Vagina (tissue), 2 donors: ENCODE results near the gene SRSF2.

Experiments
- CTCF ChIP-seq, 3 experiments: fragments of 450-650 bp in 2 of 3; fragments of 200-600 bp in 1 of 3; sonication (generic) in 1 of 3; IDR thresholded peaks; one replicate each; pipeline ENCODE4 v1.5.1; 2017 to 2019; ENCODE audit warnings: antibody characterized with exemption in 3 of 3, mild to moderate bottlenecking in 2 of 3, moderate library complexity in 2 of 3
- POLR2A ChIP-seq, 2 donors: fragments of 450-650 bp; IDR thresholded peaks; one replicate each; pipeline ENCODE4 v1.6.1; 2017; ENCODE audit warnings: antibody characterized with exemption in 2 of 2, mild to moderate bottlenecking in 2 of 2, moderate library complexity in 2 of 2
- POLR2AphosphoS5 ChIP-seq, 2 donors: sonication (generic); formaldehyde crosslinking; IDR thresholded peaks; one replicate each; pipeline ENCODE4 v1.9.0; 2017; ENCODE audit warnings: antibody characterized with exemption in 2 of 2, mild to moderate bottlenecking in 2 of 2, low read depth in 1 of 2; ENCODE audit not compliant: insufficient read depth in 1 of 2

GRCh38 chr17:76755285-76755684 is 18.2 kb upstream of the SRSF2 start:
- TF ChIP-seq POLR2A (IDR thresholded peaks at IDR 0.05) (no peak), CTCF (IDR thresholded peaks at IDR 0.05) (no peak), POLR2AphosphoS5 (IDR thresholded peaks at IDR 0.05; ENCODE audit: insufficient read depth in 1 of 2, low read depth in 1 of 2) (no peak)
